HG03159 (cell line): ENCODE measurements around the gene DUSP15.
"Not testable (repeated sequence)": the region's sequence is repeated elsewhere in the genome, so short reads cannot be mapped to it uniquely, and the experiment has no call there.

Experiments
- ATAC-seq: cut with Tn5 transposase; IDR thresholded peaks from one replicate; pipeline ENCODE4 v1.9.1; 2021; ENCODE audit warnings: mild to moderate bottlenecking, moderate library complexity; ENCODE audit not compliant: unreplicated experiment

Gene DUSP15

GRCh38 chr20:31869942-31870725 is at the start of gene DUSP15, which contains the start of gene TTLL9:
DUSP15 (minus strand) TSS chr20:31870527; CDS start chr20:31870337, 190 bp downstream.
TTLL9 (plus strand) TSS chr20:31870634; CDS start chr20:31871127, 493 bp downstream.
- ATAC-seq: no peak

GRCh38 chr20:31919410-31920155 is 49.3 kb upstream of the DUSP15 start:
- ATAC-seq: no peak

GRCh38 chr20:31918466-31919105 is 48.3 kb upstream of the DUSP15 start:
- no peak for ATAC-seq

GRCh38 chr20:31917962-31918412 is 47.7 kb upstream of the DUSP15 start:
- ATAC-seq: not testable (repeated sequence)

GRCh38 chr20:31916708-31917107 is 46.4 kb upstream of the DUSP15 start:
- ATAC-seq: no peak

- no peak for ATAC-seq
These were observed 45.4 kb upstream of the DUSP15 start for GRCh38 chr20:31915491-31916280.

GRCh38 chr20:31914170-31914569 is 43.8 kb upstream of the DUSP15 start:
- ATAC-seq: no peak

- no peak for ATAC-seq
These were observed 43.3 kb upstream of the DUSP15 start for GRCh38 chr20:31913431-31914157.

- ATAC-seq: no peak
These were observed 39.9 kb upstream of the DUSP15 start for GRCh38 chr20:31910071-31910803.

- ATAC-seq: no peak
These were observed 39.1 kb upstream of the DUSP15 start for GRCh38 chr20:31909253-31910070.

GRCh38 chr20:31908424-31908823 is 38.1 kb upstream of the DUSP15 start:
- no peak for ATAC-seq

- ATAC-seq: no peak
These were observed 37.7 kb upstream of the DUSP15 start for GRCh38 chr20:31908016-31908415.

GRCh38 chr20:31907046-31907445 is 36.7 kb upstream of the DUSP15 start:
- no peak for ATAC-seq

GRCh38 chr20:31906001-31906400 is 35.7 kb upstream of the DUSP15 start:
- no peak for ATAC-seq

GRCh38 chr20:31903627-31904386 is 33.5 kb upstream of the DUSP15 start:
- no peak for ATAC-seq

GRCh38 chr20:31901615-31902014 is 31.3 kb upstream of the DUSP15 start:
- no peak for ATAC-seq

GRCh38 chr20:31897541-31897940 is 27.2 kb upstream of the DUSP15 start:
- no peak for ATAC-seq

- no peak for ATAC-seq
These were observed 25.7 kb upstream of the DUSP15 start for GRCh38 chr20:31896049-31896448.
